ENCODE measurements around the gene SMNDC1.
A peak's percentile ranks its signal among the peaks of the same experiment; 100 is the strongest.

The SMNDC1 gene

GRCh38 chr10:110284262-110284661 lies 20.5 kb downstream of the SMNDC1 start:
- Histone ChIP-seq H3K36me3 (ENCODE audit: low read depth) (peaks cover 35% of the 10 kb centered on the region), H3K27me3 (ENCODE audit: insufficient read depth, poor library complexity, severe bottlenecking) (no peaks in the 10 kb centered on the region), H3K27ac (ENCODE audit: poor library complexity, severe bottlenecking) (no peak overlapping the region), H3K4me3 (ENCODE audit: severe bottlenecking) (no peak overlapping the region), H3K4me1 (ENCODE audit: insufficient read depth, poor library complexity, severe bottlenecking) (no peaks in the 10 kb centered on the region), H3K9me3 (ENCODE audit: severe bottlenecking) (no peaks in the 10 kb centered on the region)
- ATAC-seq (ENCODE audit: low read depth) (no peak), DNase-seq (ENCODE audit: low spot score) (no peak)
- no peak for TF ChIP-seq CTCF (IDR thresholded peaks at IDR 0.05; ENCODE audit: poor library complexity, severe bottlenecking)

GRCh38 chr10:110279407-110279986 lies 25.2 kb downstream of the SMNDC1 start:
- Histone ChIP-seq H3K27ac (ENCODE audit: poor library complexity, severe bottlenecking) (no peak overlapping the region), H3K9me3 (ENCODE audit: severe bottlenecking) (no peaks in the 10 kb centered on the region), H3K4me1 (ENCODE audit: insufficient read depth, poor library complexity, severe bottlenecking) (no peaks in the 10 kb centered on the region), H3K36me3 (ENCODE audit: low read depth) (peaks cover 6% of the 10 kb centered on the region), H3K4me3 (ENCODE audit: severe bottlenecking) (no peak overlapping the region), H3K27me3 (ENCODE audit: insufficient read depth, poor library complexity, severe bottlenecking) (no peaks in the 10 kb centered on the region)
- ATAC-seq (ENCODE audit: low read depth) = peak; percentile 72; the same call in 2 of the 3 replicates
- no peak for DNase-seq (ENCODE audit: low spot score)
- peak; percentile 92 for TF ChIP-seq CTCF (IDR thresholded peaks at IDR 0.05; ENCODE audit: poor library complexity, severe bottlenecking)

DNA sequence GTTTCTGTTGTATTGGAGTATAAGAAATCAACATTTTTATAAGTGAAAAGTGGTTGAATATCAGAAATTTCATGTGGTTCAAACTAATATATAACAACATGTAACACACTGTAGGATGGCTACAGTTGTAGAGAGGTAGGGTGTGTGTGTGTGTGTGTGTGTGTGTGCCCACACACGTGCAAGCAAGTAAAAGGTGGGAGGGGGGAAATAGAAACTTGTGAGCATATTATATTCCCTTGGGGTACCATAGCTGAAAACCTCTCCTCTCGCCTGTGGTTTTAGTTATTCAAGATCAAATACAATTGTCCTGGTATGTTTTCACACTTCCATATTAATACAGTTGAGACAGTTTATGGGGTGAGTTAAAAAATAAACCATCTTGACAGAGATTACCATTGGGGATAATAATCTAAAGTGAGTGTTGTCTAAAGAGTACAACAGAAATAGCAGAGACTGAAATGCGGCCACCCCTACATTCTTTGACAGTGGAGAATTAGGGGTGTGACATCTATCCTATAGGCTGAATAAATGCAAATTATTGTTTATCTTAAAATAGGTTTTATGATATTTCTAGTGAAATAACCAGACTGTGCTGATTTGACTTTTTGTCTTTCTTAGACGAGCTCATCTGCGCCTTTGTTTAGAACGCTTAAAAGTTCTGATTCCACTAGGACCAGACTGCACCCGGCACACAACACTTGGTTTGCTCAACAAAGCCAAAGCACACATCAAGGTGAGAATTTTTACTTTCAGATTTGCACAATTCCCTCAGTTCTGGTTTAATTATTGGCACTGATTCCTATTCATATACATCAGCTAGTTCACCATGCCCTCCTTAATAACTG lies 25.9 kb downstream of the SMNDC1 start:
- no peak for TF ChIP-seq CTCF (IDR thresholded peaks at IDR 0.05; ENCODE audit: poor library complexity, severe bottlenecking)
- no peak for ATAC-seq (ENCODE audit: low read depth)
- H3K4me1 ChIP-seq (ENCODE audit: insufficient read depth, poor library complexity, severe bottlenecking) = no peaks in the 10 kb centered on the region

GRCh38 chr10:110277591-110277990 lies 27.1 kb downstream of the SMNDC1 start:
- Histone ChIP-seq H3K27me3 (ENCODE audit: insufficient read depth, poor library complexity, severe bottlenecking) (no peaks in the 10 kb centered on the region), H3K4me1 (ENCODE audit: insufficient read depth, poor library complexity, severe bottlenecking) (peaks cover 5% of the 10 kb centered on the region), H3K4me3 (ENCODE audit: severe bottlenecking) (no peak overlapping the region), H3K27ac (ENCODE audit: poor library complexity, severe bottlenecking) (no peak overlapping the region), H3K36me3 (ENCODE audit: low read depth) (peaks cover 6% of the 10 kb centered on the region), H3K9me3 (ENCODE audit: severe bottlenecking) (no peaks in the 10 kb centered on the region)
- no peak for TF ChIP-seq CTCF (IDR thresholded peaks at IDR 0.05; ENCODE audit: poor library complexity, severe bottlenecking)
- ATAC-seq (ENCODE audit: low read depth) (no peak), DNase-seq (ENCODE audit: low spot score) (no peak)

More for the DNA sequence above, 25.9 kb downstream of the SMNDC1 start:
- Histone ChIP-seq H3K27me3 (ENCODE audit: insufficient read depth, poor library complexity, severe bottlenecking) (no peaks in the 10 kb centered on the region), H3K36me3 (ENCODE audit: low read depth) (peaks cover 6% of the 10 kb centered on the region), H3K9me3 (ENCODE audit: severe bottlenecking) (no peaks in the 10 kb centered on the region), H3K4me3 (ENCODE audit: severe bottlenecking) (no peak overlapping the region), H3K27ac (ENCODE audit: poor library complexity, severe bottlenecking) (no peak overlapping the region)
- no peak for DNase-seq (ENCODE audit: low spot score)

- H3K4me1 ChIP-seq (ENCODE audit: insufficient read depth, poor library complexity, severe bottlenecking) = peaks cover 5% of the 10 kb centered on the region
- H3K4me3 ChIP-seq (ENCODE audit: severe bottlenecking) = no peak overlapping the region
- ATAC-seq (ENCODE audit: low read depth) (no peak), DNase-seq (ENCODE audit: low spot score) (no peak)
- no peak overlapping the region for H3K27ac ChIP-seq (ENCODE audit: poor library complexity, severe bottlenecking)
- H3K9me3 ChIP-seq (ENCODE audit: severe bottlenecking) = no peaks in the 10 kb centered on the region
- H3K27me3 ChIP-seq (ENCODE audit: insufficient read depth, poor library complexity, severe bottlenecking) = no peaks in the 10 kb centered on the region
- H3K36me3 ChIP-seq (ENCODE audit: low read depth) = peaks cover 6% of the 10 kb centered on the region
- no peak for TF ChIP-seq CTCF (IDR thresholded peaks at IDR 0.05; ENCODE audit: poor library complexity, severe bottlenecking)
These were observed 28.1 kb downstream of the SMNDC1 start for GRCh38 chr10:110276603-110277002.

Measured in RWPE2 (cell line).